HG02970 (cell line): ENCODE data around the gene KCNK10.
A peak's percentile ranks its signal among the peaks of the same experiment; 100 is the strongest.

Experiments used
- ATAC-seq: cut with Tn5 transposase; IDR thresholded peaks from one replicate; pipeline ENCODE4 v1.9.1; 2021; ENCODE audit warnings: mild to moderate bottlenecking, moderate library complexity, moderate number of reproducible peaks; ENCODE audit not compliant: unreplicated experiment, low FRiP score

Gene KCNK10, protein sequence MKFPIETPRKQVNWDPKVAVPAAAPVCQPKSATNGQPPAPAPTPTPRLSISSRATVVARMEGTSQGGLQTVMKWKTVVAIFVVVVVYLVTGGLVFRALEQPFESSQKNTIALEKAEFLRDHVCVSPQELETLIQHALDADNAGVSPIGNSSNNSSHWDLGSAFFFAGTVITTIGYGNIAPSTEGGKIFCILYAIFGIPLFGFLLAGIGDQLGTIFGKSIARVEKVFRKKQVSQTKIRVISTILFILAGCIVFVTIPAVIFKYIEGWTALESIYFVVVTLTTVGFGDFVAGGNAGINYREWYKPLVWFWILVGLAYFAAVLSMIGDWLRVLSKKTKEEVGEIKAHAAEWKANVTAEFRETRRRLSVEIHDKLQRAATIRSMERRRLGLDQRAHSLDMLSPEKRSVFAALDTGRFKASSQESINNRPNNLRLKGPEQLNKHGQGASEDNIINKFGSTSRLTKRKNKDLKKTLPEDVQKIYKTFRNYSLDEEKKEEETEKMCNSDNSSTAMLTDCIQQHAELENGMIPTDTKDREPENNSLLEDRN

DNA sequence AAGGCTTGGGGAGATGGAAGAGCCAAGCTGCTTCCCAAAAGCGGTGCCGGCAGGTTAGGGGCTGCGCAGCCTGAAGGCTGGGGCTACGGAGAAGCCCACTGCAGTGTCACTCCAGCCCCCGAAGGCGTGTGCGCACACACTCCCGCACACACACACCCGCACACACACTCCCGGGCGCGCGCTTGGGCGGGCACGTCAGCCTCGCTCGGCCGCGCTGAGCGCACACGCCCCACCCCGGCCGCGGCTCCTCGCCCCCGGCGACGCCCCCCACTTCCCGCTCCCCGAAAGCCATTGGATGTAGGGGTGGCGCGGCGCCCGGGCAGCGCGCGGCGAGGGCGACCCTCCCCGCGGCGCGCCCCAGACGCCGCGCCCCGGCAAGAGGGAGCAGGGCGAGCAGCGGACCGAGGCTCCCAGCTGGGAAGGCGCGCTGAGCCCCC, at the start of gene KCNK10:
Gene KCNK10 (minus strand): TSS at position 184 of the 437 bp plus-strand sequence. CDS start 471 bp downstream, outside the sequence.
- peak; percentile 34 for ATAC-seq

DNA sequence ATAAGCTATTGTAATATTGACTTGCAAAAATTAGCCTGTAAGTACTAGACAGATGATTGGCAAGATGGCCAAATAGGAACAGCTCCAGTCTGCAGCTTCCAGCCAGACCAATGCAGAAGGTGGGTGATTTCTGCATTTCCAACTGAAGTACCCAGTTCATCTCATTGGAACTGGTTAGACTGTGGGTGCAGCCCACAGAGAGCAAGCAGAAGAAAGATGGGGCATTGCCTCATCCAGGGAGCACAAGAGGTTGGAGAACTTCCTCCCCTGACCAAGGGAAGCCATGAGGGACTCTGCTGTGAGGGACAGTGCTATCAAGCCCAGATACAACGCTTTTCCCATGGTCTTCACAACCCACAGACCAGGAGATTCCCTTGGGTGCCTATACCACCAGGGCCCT, 46.4 kb upstream of the KCNK10 start:
- no peak for ATAC-seq

DNA sequence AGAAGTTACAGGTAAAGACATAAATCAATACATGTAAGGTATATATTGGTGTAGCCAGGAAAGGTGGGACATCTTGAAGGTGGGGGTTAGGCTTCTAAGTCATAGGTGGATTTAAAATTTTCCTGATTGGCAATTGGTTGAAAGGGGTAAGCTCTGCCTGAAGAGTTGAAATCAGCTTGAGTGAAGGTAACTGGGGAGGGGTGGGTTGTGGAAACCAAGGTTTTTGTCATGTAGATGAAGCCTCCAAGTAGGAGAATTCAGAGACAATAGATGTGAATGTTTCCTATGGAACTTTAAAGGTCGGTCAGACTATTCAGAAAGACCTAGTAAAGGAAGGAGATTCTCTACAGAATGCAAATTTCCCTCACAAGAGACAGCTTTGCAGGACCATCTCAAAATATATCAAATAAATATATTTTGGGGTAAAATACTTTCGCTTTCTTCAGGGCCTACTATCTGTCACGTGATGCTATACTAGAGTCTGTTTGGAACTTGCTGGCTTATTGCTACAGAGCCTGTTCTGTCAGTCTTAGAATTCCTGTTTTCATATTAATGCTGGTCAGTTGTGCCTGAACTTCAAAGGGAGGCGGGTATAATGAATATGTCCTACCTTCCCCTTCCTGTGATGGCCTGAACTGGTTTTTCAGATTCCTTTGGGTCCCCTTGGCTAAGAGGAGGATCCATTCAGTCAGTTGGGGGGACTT, 41.8 kb upstream of the KCNK10 start:
- no peak for ATAC-seq

DNA sequence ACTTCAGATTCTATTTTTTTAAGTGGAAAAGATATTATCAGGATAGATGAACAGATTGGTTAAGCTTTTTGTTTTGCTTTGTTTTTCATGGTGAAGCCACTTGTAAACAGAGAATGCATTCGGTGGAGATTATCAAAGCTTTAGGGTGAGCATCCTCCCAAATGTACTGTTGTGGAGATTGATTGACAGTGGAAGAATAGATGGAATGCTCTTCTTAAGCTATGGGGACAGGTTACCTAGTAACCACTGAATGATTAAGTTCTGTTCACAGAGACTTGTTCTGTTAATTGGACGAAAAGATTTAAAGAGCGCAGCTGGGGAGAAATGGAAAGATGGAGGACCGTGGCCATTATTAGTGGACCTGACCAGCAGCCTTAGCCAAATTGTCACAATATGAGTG, 40.6 kb upstream of the KCNK10 start:
- ATAC-seq = no peak

DNA sequence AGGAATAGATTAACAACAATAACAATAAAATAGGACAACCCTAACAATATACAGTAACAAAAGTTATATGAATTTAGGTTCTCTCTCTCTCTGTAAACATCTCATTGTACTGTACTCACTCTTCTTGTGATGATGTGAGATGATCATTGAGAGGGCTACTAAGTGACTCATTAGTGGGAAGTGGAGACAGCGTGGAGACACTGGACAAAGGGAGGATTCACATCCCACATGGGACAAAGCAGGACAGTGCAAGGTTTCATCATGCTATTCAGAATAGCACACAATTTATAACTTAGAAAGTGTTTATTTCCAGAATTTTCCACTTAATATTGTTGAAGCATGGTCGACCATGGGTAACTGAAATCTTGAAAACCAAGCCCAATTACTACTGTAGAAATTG, 36.4 kb upstream of the KCNK10 start:
- ATAC-seq = no peak

DNA sequence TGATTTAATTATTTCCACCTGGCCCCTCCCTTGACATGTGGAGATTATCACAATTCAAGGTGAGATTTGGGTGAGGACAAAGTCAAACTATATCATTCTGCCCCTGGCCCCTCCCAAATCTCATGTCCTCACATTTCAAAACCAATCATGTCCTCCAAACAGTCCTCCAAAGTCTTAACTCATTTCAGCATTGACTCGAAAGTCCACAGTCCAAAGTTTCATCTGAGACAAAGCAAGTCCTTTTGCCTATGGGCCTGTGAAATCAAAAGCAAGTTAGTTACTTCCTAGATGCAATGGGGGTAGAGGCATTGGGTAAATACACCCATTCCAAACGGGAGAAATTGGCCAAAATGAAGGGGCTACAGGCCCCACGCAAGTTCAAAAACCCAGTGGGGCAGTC, 31.3 kb upstream of the KCNK10 start:
- ATAC-seq = no peak

DNA sequence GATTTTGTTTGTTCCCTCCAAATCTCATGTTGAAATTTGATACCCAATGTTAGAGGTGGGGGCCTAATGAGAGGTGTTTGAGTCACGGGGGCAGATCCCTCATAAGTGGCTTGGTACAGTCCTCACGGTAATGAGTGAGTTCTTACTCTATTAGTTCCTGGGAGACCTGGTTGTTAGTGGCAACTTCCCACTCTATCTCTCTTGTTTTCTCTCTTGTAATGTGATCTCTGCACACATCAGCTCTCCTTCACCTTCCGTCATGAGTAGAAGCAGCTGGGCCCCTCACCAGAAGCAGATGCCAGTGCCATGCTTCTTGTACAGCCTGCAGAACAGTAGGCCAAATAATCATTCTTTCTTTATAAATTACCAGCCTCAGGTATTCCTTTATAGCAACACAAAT, 29.6 kb upstream of the KCNK10 start:
- ATAC-seq = no peak

DNA sequence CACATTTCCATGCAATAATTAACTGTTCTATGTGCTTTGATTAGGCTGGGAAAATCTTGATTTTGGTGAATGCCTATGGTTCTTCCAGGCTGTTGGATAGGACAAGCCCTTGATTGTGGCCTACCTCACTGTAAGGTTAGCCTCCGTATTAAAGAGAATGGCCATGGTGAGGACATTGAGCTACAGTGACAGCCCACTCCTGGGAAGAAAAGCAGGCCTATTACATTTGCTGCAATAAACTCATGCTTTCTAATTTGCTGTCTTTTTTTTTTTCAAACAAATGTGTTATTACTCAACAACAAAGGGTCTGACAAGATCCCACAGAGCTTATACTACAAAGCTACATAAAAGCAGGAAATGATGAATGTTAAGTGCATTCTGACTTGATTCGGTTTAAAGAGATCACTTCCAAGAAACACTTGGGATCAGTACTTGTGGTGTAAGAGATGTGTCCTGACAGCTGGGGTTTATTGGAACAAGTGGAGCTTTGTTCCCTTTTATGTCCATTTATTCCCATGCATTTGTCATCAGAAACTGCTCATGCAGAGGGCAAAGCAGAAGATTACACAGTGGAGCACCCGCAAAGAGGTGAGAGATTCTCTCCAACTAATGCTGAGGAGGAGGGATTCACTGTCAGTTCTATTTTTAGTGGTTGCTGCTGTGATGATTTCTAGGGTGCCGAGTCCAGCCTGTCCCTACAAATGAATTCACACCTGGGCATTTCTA, 29.1 kb upstream of the KCNK10 start:
- ATAC-seq = no peak

DNA sequence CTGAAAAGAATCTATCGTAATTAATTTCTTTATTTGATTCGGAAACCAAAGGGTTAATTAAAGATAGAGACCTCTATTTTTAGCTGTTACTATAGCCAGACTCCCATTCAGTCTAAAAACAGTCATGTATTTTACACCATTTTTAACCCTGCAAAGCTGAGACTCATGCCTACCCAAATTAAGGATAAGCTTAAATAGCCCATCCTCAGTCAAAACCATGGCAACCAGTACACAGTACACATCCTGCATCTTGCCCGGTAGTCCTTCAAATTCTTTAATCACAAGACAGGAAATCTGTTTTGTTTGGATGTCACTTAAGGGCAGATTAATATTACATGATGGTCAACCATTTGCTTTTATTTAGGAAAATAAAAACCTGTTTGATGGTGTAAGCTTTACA, 25.5 kb upstream of the KCNK10 start:
- ATAC-seq = no peak

DNA sequence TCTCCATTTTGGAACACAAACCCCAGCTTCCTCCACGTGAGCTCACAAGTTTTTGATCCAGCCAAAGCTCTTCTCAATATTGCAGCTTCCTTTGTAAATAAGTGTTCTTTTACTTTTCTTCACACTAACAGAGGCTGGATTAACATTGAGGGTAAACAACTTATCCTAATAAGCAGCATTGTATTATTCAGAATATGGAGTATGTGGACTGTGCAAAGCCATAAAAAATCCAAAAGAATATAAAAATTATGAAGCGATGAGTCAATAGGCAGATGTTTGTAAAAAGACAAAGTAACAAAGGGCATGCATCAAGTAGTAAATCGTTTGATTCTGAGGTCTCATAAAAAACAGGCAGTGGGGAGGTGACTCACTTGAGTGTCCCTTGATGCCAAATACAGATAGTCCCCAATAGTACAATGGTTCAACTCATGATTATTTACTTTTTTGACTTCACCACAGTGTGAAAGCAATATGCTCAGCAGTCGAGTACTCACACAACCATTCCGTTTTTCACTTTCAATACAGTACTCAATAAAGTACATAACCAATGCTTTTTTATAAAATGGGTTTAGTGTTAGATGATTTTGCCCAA, 23.1 kb upstream of the KCNK10 start:
- ATAC-seq = no peak

DNA sequence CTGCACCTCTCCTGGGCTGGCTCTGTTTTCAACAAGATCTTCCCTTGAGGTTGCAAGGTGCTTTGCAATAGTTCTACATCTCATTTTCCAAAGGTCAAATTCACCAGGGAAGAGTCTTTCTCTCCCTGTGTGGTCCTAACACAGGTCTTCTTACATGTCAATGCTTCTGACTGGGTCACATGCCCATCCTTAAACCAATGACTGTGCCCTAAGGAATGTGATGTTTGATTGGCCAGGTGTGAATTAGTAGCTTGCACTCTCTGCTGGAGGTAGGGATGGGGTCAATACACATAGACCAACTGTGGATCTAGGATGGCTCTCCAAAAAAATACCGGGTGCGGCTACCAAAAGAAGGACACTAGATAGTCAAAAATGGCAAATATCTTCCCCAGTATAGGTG, 19.9 kb upstream of the KCNK10 start:
- no peak for ATAC-seq

DNA sequence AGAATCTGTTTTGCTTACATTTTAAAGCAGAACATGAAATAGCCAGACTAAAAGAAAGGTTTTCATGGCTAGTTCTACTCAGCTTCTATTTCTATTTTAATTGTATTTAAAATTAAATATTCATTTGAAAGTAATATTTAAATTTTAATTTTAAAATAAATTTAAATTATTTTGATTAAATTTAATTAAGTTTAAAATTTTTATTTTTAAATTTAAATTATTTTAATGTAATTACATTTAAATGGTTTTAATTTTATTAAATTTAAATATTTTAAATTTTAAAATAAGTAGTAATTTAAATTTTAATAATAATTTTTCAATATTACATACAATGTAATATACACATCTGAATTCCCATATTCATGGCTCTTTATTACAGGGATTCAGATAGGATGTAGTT, 17.3 kb upstream of the KCNK10 start:
- ATAC-seq = no peak

DNA sequence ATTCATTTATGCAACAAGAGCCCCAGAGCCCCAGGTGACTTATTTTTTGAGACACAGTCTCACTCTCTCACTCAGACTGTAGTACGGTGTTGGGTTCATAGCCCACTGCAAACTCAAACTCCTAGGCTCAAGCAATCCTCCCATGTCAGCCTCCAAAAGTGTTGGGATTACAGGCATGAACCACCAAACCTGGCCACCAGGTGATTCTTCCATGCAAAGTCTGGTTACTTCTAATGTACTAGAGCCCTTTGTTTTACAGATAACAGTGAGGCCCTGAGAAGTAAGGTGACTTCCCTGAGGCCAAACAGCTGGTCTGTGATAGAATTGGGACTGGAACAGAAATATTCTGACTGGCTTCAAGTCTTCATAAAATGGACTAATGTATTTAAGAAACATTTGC, 10.0 kb upstream of the KCNK10 start:
- ATAC-seq = no peak

DNA sequence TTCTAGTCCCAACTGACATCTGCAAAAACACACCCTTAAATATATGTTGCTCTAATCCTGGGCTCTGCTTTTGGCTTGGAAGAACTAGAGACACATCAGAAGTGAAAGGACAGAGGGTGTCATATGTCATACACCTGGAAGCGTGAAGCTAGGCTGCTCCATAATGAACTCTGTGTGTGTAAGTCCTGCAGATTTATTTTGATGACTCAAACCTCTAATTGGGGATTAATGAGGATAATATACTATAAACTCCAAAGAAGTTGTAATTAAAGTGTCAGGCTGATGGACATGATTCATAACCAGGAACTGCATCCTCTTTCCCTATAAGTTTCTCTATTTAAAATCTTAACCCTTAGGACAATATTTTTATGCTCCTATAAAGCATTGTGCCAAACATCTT, 4.4 kb upstream of the KCNK10 start:
- no peak for ATAC-seq

DNA sequence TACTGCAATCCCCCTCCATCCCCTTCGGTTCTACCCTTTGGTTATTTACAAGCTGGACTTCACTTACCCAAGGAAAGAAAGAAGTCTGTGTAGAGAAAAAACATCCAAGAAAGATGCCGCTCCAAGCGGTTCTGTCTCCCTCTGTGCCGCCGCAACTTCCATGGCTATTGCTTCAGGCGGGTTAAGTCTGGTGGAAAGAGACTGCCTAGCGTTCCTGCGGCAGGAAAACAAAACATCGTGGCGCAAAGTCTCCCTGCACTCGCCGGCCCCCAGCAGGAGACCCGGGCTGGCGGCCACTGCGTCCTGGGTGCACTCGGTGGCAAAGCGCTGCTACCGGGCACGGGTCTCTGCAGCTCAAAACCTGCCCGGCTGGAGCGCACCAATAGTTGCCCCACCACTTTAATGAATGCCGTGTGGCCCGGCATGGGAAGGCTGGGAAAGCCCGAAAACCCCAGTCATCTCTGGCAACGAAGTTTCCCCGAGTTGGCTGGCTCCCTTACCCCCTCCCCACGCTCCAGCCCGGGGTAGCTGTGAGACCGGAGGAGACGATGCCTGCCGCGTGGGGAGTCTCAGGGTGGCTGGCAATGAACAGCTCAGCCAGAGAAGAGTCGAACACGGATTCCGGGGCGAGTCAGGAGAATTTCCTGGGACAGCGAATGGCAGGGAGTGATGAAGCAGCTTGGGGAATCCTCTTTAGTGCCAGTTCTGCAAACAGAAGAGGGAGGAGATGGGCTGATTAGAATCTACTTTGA, 3.5 kb upstream of the KCNK10 start:
- ATAC-seq = no peak

DNA sequence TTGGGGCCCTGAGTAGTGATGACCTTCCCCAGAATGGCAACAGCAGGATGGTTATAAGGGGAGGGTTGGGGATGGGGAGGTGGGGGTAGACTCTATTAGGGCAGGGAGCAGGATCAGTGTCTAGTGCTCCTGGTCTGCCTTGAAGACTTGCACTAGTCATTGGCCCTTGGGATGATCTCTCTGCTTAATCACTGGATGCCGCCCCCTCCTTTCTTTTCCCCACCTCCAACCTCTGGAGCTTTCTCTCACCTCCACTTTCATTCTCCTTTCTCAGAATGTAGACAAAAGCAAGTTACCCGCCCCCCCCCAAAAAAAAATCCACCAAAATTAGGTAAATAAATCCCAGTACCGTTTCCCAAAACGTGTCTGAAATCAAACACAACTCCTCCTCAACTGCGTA, 2.8 kb upstream of the KCNK10 start:
- ATAC-seq = no peak

DNA sequence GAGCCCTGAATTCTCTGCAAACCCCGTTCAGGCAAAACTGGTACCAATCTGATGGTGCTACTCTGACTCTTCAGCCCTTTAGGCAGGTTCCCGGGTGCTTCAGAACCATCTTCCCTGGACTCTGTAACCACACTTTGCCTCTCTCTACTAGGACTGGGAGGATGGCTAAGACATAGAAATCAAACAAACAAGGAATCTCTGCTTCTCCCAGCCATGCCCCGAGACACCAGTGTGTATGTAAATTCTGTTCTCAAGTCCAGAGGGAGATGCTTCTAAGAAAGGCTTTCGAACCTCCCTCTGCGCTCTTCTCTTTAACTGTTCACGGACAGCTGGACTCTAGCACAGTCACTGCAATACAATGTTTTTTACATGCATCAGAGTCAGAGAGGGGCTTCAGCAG, 1.9 kb upstream of the KCNK10 start:
- ATAC-seq = no peak

DNA sequence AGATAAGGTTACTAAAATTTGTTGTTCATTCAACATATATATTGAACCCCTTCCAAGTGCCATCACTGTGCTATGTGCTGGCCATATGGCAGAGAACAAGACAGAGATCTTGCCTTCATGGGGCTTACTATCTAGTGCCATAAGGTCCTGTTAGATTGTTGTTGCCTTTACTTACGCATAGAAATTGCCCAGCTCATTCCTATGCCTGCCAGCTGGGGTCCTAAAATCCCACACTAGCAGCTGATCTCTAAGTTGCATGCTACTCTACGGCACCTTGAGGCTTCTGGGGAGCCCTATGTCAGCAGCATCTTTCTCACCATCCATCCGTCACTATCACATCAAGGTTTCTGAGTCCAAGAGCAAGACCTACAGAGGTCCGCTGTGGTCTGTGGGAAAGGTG, 1.4 kb upstream of the KCNK10 start:
- no peak for ATAC-seq

DNA sequence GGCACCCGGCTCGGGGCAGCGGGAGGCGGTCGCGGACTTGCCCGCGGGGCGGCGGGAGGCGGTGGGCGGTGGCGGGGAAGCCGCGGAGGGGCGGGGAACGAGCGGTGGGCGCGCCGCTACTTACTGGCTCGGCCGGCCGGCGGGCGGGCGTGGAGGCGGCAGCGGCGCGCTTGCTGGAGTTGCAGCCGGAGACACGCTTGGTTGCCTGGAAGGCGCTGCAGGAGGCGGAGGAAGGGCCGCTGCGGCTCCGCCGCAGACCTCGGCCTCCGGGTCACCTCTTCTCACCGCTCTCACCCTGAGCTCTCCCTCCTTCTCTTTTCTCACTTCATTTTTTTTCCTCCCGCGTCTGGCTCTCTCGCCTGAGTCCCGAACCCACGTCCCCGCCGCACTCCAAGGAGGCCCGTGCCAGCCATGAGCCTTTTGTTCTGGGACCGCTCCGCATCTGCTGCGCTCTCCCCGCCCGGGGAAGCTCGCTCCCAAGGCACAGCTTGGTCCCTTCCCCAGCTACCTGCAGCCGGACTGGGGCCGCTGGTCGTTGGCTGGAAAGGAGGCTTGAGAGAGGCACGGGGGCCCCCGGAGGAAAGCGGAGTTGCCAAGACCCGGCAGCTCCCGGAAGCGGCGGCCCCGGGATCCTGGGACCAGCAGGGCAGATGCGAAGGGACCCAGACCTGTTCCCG, 592 bp upstream of the KCNK10 start:
- ATAC-seq = peak; percentile 85
